Activated naive CD8-positive, alpha-beta T cell treated with anti-CD3 and anti-CD28 coated beads for 36 hours (primary cell): ENCODE data around the gene GALNT14. TPM values are rescaled to one million over a fixed set of nuclear protein-coding genes. Genes with fewer than 3 reads are reported as not detected.

Experiments
- DNase-seq: peaks from one replicate; pipeline ENCODE4 v3.0.0; 2021
- H3K27ac Mint-ChIP-seq: one replicate; pipeline ENCODE4 v1.8.0; 2022; ENCODE audit warnings: mild to moderate bottlenecking, moderate library complexity, mixed read lengths
- H3K27me3 Mint-ChIP-seq: one replicate; pipeline ENCODE4 v1.8.0; 2022; ENCODE audit warnings: mild to moderate bottlenecking, mixed read lengths
- H3K36me3 Mint-ChIP-seq: one replicate; pipeline ENCODE4 v1.8.0; 2021; ENCODE audit warnings: mild to moderate bottlenecking, mixed read lengths
- H3K4me1 Mint-ChIP-seq: one replicate; pipeline ENCODE4 v1.8.0; 2021; ENCODE audit warnings: mixed read lengths
- H3K4me3 Mint-ChIP-seq: one replicate; pipeline ENCODE4 v1.8.0; 2022; ENCODE audit warnings: mild to moderate bottlenecking, moderate library complexity, mixed read lengths
- H3K9me3 Mint-ChIP-seq: one replicate; pipeline ENCODE4 v1.8.0; 2022; ENCODE audit warnings: mixed read lengths
- total RNA-seq, 2 experiments: library from RNA; stranded (reverse); gene quantifications; one replicate each; pipeline ENCODE4 v1.2.3, GENCODE V29; 2021

GALNT14 gene
- total RNA-seq, 2 experiments from 2014 or later, result 2.1 to 2.5 TPM

DNA sequence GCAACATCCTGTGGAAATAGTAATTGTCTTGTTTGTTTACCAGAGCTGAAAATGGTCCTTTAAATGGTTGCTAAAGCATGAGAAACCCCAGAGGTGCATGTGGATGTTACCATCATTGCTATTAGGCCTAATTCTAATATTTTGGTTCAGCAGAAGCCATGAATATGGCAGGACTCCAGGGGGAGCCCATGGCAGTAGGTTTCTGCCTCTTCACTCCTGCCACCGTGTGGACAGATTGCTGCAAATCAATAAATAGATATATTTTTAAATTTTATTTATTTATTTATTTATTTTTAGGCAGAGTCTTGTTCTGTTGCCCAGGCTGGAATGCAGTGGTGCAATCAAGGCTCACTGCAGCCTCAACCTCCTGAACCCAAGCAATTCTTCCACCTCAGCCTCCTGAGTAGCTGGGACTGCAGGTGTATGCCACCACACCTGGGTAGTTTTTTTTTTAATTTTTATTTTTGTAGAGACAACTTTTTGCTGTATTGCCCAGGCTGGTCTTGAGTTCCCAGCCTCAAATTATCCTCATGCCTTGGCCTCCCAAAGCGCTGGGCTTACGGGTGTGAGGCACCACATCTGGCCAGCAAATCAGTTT, 276.1 kb downstream of the GALNT14 start:
- DNase-seq, result peak; percentile 42
- Mint-ChIP-seq H3K27ac (no peak overlapping the region), H3K9me3 (no peaks in the 10 kb centered on the region)

DNA sequence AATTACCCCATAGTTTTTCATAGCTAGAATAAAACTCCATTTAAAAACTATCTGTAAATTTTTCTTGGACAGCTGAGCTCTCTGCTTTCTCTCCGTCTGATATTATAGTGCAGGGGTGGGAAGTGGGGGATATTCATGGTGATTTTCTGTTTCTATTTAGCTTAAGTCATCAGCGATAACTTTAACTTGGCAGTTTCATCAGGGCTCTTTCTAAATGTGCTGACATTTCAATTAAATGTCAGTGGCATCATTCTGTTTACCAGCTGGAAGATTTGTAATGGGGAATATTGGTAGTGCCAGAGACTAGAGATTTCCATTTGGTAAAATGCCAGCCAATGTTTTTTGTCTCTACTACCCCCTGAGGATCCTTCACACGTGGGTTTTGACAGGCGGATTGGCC, 277.5 kb downstream of the GALNT14 start:
- no peaks in the 10 kb centered on the region for H3K9me3 Mint-ChIP-seq
- H3K36me3 Mint-ChIP-seq, result no peaks in the 10 kb centered on the region
- no peak overlapping the region for H3K27ac Mint-ChIP-seq
- H3K27me3 Mint-ChIP-seq, result no peaks in the 10 kb centered on the region
- DNase-seq, result no peak
- no peak overlapping the region for H3K4me3 Mint-ChIP-seq
- no peaks in the 10 kb centered on the region for H3K4me1 Mint-ChIP-seq

More for the DNA sequence above, 276.1 kb downstream of the GALNT14 start:
- peaks cover 10% of the 10 kb centered on the region for H3K27me3 Mint-ChIP-seq
- H3K36me3 Mint-ChIP-seq, result no peaks in the 10 kb centered on the region
- H3K4me3 Mint-ChIP-seq, result no peak overlapping the region
- peaks cover 2% of the 10 kb centered on the region for H3K4me1 Mint-ChIP-seq

Other genes with a start within 250 kb of the GALNT14 start
- under 1 TPM; 0.42 to 0.49 TPM for gene CAPN14, start 79.1 kb upstream of the GALNT14 start, total RNA-seq
- 1 to 10 TPM; 1.1 to 1.2 TPM for gene EHD3, start 95.7 kb upstream of the GALNT14 start, total RNA-seq